Natural killer cell (primary cell): ENCODE measurements around the gene LSM4. TPM values are rescaled to one million over a fixed set of nuclear protein-coding genes. Genes with fewer than 3 reads are reported as not detected.
"Not testable (repeated sequence)": the region's sequence is repeated elsewhere in the genome, so short reads cannot be mapped to it uniquely, and the experiment has no call there.

ENCODE experiments used
- ATAC-seq, 3 donors: fragments of 150-1000 bp in 2 of 3; fragments of 200-7000 bp in 1 of 3; cut with Tn5 transposase; 1 replicate in 1 of 3; 2 replicates in 2 of 3; pipeline ENCODE4 v1.10.0; 2021; ENCODE audit warnings: mild to moderate bottlenecking in 2 of 3, moderate library complexity in 2 of 3
- DNase-seq, 2 donors: peaks; one replicate each; pipeline versions ENCODE4 v3.0.0 to v3.0.0-alpha.2; 2013 to 2021; ENCODE audit warnings: mixed read lengths in 1 of 2
- H3K27ac ChIP-seq: one replicate; pipeline ENCODE4 v1.5.1; 2013; ENCODE audit warnings: mild to moderate bottlenecking, low read length
- H3K27me3 ChIP-seq: one replicate; pipeline ENCODE4 v1.6.1; 2013; ENCODE audit warnings: low read length; ENCODE audit not compliant: control insufficient read depth, insufficient read depth
- H3K36me3 ChIP-seq: one replicate; pipeline ENCODE4 v1.6.1; 2013; ENCODE audit warnings: low read length; ENCODE audit not compliant: control insufficient read depth, insufficient read depth
- H3K4me1 ChIP-seq: one replicate; pipeline ENCODE4 v1.6.1; 2013; ENCODE audit warnings: low read length; ENCODE audit not compliant: control insufficient read depth, insufficient read depth
- H3K4me3 ChIP-seq: one replicate; pipeline ENCODE4 v1.5.1; 2013; ENCODE audit warnings: low read length
- H3K9me3 ChIP-seq: one replicate; pipeline ENCODE4 v1.6.1; 2013; ENCODE audit warnings: low read length; ENCODE audit not compliant: control insufficient read depth, insufficient read depth
- H3K27ac Mint-ChIP-seq, 2 donors: one replicate each; pipeline ENCODE4 v1.8.0; 2022; ENCODE audit warnings: mild to moderate bottlenecking in 2 of 2, mixed read lengths in 2 of 2, moderate library complexity in 1 of 2
- H3K27me3 Mint-ChIP-seq, 2 donors: one replicate each; pipeline ENCODE4 v1.8.0; 2022; ENCODE audit warnings: low read depth in 2 of 2, mixed read lengths in 2 of 2
- H3K36me3 Mint-ChIP-seq: one replicate; pipeline ENCODE4 v1.8.0; 2022; ENCODE audit warnings: mixed read lengths
- H3K4me1 Mint-ChIP-seq, 2 donors: one replicate each; pipeline ENCODE4 v1.8.0; 2022; ENCODE audit warnings: mixed read lengths in 2 of 2
- H3K4me3 Mint-ChIP-seq: one replicate; pipeline ENCODE4 v1.8.0; 2022; ENCODE audit warnings: mild to moderate bottlenecking, moderate library complexity, mixed read lengths
- H3K9me3 Mint-ChIP-seq, 2 donors: one replicate each; pipeline ENCODE4 v1.8.0; 2022; ENCODE audit warnings: mixed read lengths in 2 of 2
- WGBS: methylation state at CpG from one replicate; pipeline ENCODE4 v1.1.7; 2013; ENCODE audit warnings: missing lambda C conversion rate; ENCODE audit not compliant: insufficient coverage; 5-methylcytosine and 5-hydroxymethylcytosine counted together
- intact Hi-C: fragments of 100-400 bp; cut with micrococcal nuclease; formaldehyde crosslinking; loops from one replicate; pipeline ENCODE4 v1.14.2; 2022
- total RNA-seq, 4 donors: library from RNA; stranded (reverse); fragments of 120-200 nt in 1 of 4; gene quantifications; one replicate each; pipeline versions ENCODE4 v1.2.3 to v1.2.4, GENCODE V29; 2013 to 2022
- TF ChIP-seq, protein P1 (sequence below): fragments of 200-600 bp; IDR thresholded peaks from one replicate; pipeline ENCODE4 v1.8.0; 2022; ENCODE audit warnings: antibody characterized with exemption

Gene LSM4
- total RNA-seq, 3 donors from 2014 or later (not counting 1 experiment from before 2014, with no cell fraction given) = 42.4 to 60.8 (median 44.8) TPM

DNA sequence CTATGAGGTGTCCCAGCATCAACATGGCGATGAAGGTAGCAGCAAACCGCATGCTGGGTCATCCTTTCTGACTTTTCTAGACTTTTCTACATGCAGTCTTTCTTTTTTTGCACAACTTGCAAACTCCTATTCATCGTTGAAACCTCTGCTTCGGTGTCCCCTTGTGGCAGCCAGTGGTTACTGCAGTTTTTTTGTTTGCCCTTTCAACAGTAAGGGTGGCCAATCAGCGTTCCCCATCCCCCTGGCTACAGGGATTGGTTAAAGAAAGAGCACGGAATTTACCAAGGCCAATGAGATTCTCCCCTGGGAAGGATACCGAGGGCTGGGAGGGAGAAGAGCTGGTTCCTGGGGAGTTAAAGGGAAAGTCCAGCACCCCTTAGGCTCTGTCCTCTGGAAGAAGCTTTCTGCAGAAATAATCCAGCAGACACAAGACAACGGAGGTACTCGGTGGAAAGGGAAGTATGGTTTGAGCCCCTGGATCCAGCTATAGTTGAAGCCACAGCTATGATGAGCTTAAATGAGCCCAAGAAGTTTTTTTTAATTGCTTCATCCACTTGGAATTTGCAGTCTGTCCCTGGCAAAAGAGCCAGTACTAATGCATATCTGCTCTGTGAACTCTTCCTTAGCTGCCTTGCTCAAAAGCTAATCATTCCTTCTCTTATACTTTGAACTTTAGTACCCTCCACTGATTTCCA, 5.6 kb upstream of the LSM4 start:
- Mint-ChIP-seq H3K9me3 (no peaks in the 10 kb centered on the region), H3K4me1 (peaks cover 15% of the 10 kb centered on the region in 2 donors), H3K4me3 (peak overlapping the region; percentile 45), H3K27me3 (no peaks in the 10 kb centered on the region), H3K27ac (peak overlapping the region; percentile 38 to 52), H3K36me3 (no peaks in the 10 kb centered on the region)
- DNase-seq (peak; percentile 78 to 94), ATAC-seq (peak; percentile 98 to 99 (median 98))
- Histone ChIP-seq H3K9me3 (no peaks in the 10 kb centered on the region), H3K27me3 (no peaks in the 10 kb centered on the region), H3K36me3 (no peaks in the 10 kb centered on the region), H3K4me1 (peaks cover 20% of the 10 kb centered on the region), H3K4me3 (no peak overlapping the region), H3K27ac (no peak overlapping the region)
- 1% methylated on average over 9 of the region's 9 CpGs for WGBS
- intact Hi-C loops = loop anchor here (1.0 kb wide), 3 partner anchors 49 to 136 kb away; no protein-coding TSS in a partner anchor
- TF ChIP-seq, protein P1, sequence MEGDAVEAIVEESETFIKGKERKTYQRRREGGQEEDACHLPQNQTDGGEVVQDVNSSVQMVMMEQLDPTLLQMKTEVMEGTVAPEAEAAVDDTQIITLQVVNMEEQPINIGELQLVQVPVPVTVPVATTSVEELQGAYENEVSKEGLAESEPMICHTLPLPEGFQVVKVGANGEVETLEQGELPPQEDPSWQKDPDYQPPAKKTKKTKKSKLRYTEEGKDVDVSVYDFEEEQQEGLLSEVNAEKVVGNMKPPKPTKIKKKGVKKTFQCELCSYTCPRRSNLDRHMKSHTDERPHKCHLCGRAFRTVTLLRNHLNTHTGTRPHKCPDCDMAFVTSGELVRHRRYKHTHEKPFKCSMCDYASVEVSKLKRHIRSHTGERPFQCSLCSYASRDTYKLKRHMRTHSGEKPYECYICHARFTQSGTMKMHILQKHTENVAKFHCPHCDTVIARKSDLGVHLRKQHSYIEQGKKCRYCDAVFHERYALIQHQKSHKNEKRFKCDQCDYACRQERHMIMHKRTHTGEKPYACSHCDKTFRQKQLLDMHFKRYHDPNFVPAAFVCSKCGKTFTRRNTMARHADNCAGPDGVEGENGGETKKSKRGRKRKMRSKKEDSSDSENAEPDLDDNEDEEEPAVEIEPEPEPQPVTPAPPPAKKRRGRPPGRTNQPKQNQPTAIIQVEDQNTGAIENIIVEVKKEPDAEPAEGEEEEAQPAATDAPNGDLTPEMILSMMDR = peak; percentile 90

DNA sequence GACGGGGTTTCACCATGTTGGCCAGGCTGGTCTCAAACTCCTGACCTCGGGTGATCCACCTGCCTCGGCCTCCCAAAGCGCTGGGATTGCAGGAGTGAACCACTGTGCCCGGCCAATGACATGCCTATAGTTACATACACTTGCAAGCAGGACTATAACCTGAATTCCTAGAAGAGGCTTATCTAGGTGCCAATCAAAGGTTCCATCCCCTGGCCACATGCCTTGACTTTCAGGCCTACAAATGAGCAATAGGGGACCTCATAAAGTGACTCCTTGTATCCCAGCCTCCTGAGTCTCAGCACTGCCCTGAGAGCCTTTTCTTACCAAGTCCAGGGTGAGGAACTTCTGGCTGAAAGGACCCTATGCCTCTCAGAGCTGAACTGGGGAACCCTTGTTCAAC, 3.9 kb upstream of the LSM4 start:
- Histone ChIP-seq H3K27me3 (no peaks in the 10 kb centered on the region), H3K9me3 (no peaks in the 10 kb centered on the region), H3K27ac (no peak overlapping the region), H3K4me1 (peaks cover 33% of the 10 kb centered on the region), H3K36me3 (no peaks in the 10 kb centered on the region), H3K4me3 (no peak overlapping the region)
- intact Hi-C loops = no loop called here
- 91% methylated on average over 4 of the region's 5 CpGs for WGBS
- Mint-ChIP-seq H3K36me3 (no peaks in the 10 kb centered on the region), H3K4me3 (no peak overlapping the region), H3K9me3 (no peaks in the 10 kb centered on the region), H3K27me3 (no peaks in the 10 kb centered on the region), H3K4me1 (peaks cover 31% of the 10 kb centered on the region in 2 donors), H3K27ac (no peak overlapping the region)
- TF ChIP-seq, protein P1 = no peak
- ATAC-seq (no peak), DNase-seq (no peak)

DNA sequence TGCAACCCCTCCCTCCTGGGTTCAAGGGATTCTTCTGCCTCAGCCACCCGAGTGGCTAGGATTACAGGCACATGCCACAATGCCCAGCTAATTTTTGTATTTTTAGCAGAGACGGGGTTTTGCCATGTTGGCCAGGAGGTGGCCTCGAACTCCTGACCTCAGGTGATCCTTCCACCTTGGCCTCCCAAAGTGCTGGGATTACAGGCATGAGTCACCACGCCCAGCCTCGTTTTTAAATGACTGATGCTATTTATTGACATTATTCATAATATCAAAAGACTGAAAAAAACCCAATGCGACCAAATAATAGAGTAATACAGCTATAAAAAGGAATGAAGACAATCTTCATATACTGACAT, 1.5 kb upstream of the LSM4 start:
- H3K36me3 ChIP-seq, H3K27ac ChIP-seq, DNase-seq, H3K9me3 Mint-ChIP-seq, H3K27me3 ChIP-seq, H3K4me3 Mint-ChIP-seq, ATAC-seq, H3K36me3 Mint-ChIP-seq, H3K9me3 ChIP-seq, intact Hi-C loops, H3K27me3 Mint-ChIP-seq, H3K4me3 ChIP-seq: not testable (repeated sequence)
- peak overlapping the region; percentile 96 for H3K27ac Mint-ChIP-seq
- 91% methylated on average over 3 of the region's 6 CpGs for WGBS
- H3K4me1 ChIP-seq = peaks cover 56% of the 10 kb centered on the region
- peaks cover 46% of the 10 kb centered on the region in 2 donors for H3K4me1 Mint-ChIP-seq

DNA sequence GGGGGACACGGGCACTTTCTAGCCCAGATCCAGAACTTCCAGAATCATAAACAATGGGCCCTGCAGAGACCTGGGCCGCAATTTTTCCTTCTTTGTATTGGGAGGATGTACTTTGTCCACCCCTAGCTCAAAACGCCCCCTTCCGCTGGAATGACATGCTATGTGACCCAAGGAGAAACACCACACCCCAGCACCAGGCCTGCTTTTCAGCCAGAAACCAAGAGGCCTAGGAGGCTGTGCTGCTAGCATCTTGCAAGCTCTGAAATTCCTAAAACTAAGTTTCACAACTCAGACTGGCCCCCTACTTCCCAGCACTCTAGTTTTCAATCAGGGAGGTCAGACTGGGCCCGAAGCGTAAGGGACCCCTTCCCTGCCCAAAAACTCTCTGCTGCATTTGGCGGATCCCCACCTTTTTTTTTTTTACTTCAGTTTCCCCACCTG, 538 bp downstream of the LSM4 start:
- Histone ChIP-seq H3K36me3 (no peaks in the 10 kb centered on the region), H3K4me3 (peak overlapping the region; percentile 79), H3K27ac (peak overlapping the region; percentile 91), H3K4me1 (peaks cover 64% of the 10 kb centered on the region), H3K27me3 (no peaks in the 10 kb centered on the region), H3K9me3 (no peaks in the 10 kb centered on the region)
- Mint-ChIP-seq H3K4me3 (peak overlapping the region; percentile 87), H3K27ac (peak overlapping the region; percentile 96), H3K36me3 (no peaks in the 10 kb centered on the region), H3K27me3 (no peaks in the 10 kb centered on the region), H3K9me3 (no peaks in the 10 kb centered on the region), H3K4me1 (peaks cover 50 to 52% of the 10 kb centered on the region in 2 donors)
- peak in 1 of 2 donors; percentile 52 for DNase-seq
- 3% methylated on average over 7 of the region's 7 CpGs for WGBS
- ATAC-seq = no peak
- intact Hi-C loops = no loop called here
- TF ChIP-seq, protein P1 = no peak
